ENCODE data around the gene OR56A5.
"Not testable (repeated sequence)": the region's sequence is repeated elsewhere in the genome, so short reads cannot be mapped to it uniquely, and the experiment has no call there.

OR56A5 gene

GRCh38 chr11:5967708-5968107 is 586 bp downstream of the OR56A5 start:
- in situ Hi-C loops (cut with HindIII; ENCODE audit: low pct_unique_long_range_greater_than_20kb, low sequenced_read_pairs) = no loop called here
- TF ChIP-seq JUND (IDR thresholded peaks at IDR 0.05; ENCODE audit: low read depth) = no peak
- no peak for DNase-seq (ENCODE audit: low read depth in 1 of 2, low spot score in 1 of 2)

DNA sequence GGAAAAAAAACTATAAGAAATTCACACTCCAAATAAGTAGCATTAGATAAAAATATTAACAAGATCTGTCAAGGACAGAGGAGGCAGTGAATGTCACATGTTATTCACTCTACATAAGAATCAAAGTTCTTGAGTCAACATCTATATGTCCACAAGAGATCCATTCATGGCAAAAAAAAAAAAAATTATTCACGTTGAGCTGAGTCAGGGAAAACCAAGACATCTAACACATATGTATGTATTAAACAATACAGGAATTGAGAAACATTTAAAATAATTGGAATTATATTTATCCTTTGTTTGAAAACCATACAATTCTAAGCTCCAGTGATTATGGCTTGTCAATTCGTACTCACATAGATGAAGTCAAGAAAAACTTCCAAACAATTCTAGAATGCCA is 1.3 kb downstream of the OR56A5 start:
- in situ Hi-C loops (cut with HindIII; ENCODE audit: low pct_unique_long_range_greater_than_20kb, low sequenced_read_pairs) = no loop called here
- no peak for TF ChIP-seq JUND (IDR thresholded peaks at IDR 0.05; ENCODE audit: low read depth)
- DNase-seq (ENCODE audit: low read depth in 1 of 2, low spot score in 1 of 2) = no peak

DNA sequence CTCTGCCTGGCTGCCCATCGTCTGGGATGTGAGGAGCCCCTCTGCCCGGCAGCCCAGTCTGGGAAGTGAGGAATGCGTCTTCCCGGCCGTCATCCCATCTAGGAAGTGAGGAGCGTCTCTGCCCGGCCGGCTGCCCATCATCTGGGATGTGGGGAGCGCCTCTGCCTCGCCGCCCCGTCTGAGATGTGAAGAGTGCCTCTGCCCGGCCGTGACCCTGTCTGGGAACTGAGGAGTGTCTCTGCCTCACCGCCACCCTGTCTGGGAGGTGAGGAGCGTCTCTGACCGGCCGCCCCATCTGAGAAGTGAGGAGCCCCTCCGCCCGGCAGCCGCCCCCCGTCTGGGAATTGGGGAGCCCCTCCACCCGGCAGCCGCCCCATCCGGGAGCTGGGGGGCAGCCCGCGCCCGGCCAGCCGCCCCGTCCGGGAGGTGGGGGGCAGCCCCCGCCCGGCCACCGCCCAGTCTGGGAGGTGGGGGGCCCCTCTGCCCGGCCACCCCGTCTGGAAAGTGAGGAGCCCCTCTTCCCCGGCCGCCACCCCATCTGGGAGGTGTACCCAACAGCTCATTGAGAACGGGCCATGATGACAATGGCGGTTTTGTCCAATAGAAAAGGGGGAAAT is 7.5 kb downstream of the OR56A5 start:
- in situ Hi-C loops (cut with HindIII; ENCODE audit: low pct_unique_long_range_greater_than_20kb, low sequenced_read_pairs); DNase-seq (ENCODE audit: low read depth in 1 of 2, low spot score in 1 of 2): not testable (repeated sequence)

- in situ Hi-C loops (cut with HindIII; ENCODE audit: low pct_unique_long_range_greater_than_20kb, low sequenced_read_pairs) = no loop called here
- TF ChIP-seq JUND (IDR thresholded peaks at IDR 0.05; ENCODE audit: low read depth) = no peak
- no peak for DNase-seq (ENCODE audit: low read depth in 1 of 2, low spot score in 1 of 2)
Measured at GRCh38 chr11:5955586-5955985, 12.7 kb downstream of the OR56A5 start.

DNA sequence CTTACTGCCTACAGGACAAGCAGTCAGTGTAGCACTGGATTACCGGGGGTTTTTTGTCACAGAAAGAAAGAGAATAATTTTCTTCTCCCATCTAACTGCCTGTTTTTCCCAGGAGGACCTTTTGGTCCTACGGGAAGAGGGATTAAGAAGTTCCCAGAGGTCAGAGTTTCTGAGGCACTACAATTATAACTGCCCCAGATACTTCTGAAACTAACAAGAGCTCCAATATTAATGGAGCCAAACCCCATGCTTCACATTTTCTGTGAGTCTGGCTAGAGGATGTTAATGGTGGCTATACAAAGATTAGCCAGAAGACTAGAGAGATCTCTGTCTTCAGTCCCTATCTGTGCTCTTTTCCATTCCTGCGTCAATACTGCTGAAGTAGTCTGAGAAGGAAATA is 26.3 kb downstream of the OR56A5 start, which contains the start of gene OR56A3:
TSS of gene OR56A3 (plus strand) at position 301 of the 400 bp plus-strand sequence. CDS start 5,096 bp downstream, outside the sequence.
- in situ Hi-C loops (cut with HindIII; ENCODE audit: low pct_unique_long_range_greater_than_20kb, low sequenced_read_pairs) = no loop called here
- no peak for TF ChIP-seq JUND (IDR thresholded peaks at IDR 0.05; ENCODE audit: low read depth)
- no peak for DNase-seq (ENCODE audit: low read depth in 1 of 2, low spot score in 1 of 2)

- TF ChIP-seq JUND (IDR thresholded peaks at IDR 0.05; ENCODE audit: low read depth) = no peak
- no peak for DNase-seq (ENCODE audit: low read depth in 1 of 2, low spot score in 1 of 2)
Measured at GRCh38 chr11:5940748-5941147, 27.5 kb downstream of the OR56A5 start.

GRCh38 chr11:5938603-5938965 is 29.7 kb downstream of the OR56A5 start:
- peak; percentile 78 to 89 for DNase-seq (ENCODE audit: low read depth in 1 of 2, low spot score in 1 of 2)

More at GRCh38 chr11:5940748-5941147, 27.5 kb downstream of the OR56A5 start:
- in situ Hi-C loops (cut with HindIII; ENCODE audit: low pct_unique_long_range_greater_than_20kb, low sequenced_read_pairs) = no loop called here

GRCh38 chr11:5937868-5938602 is 30.3 kb downstream of the OR56A5 start:
- no peak for TF ChIP-seq JUND (IDR thresholded peaks at IDR 0.05; ENCODE audit: low read depth)
- DNase-seq (ENCODE audit: low read depth in 1 of 2, low spot score in 1 of 2) = peak in 1 of 2 experiments; percentile 86
- in situ Hi-C loops (cut with HindIII; ENCODE audit: low pct_unique_long_range_greater_than_20kb, low sequenced_read_pairs) = no loop called here

More at GRCh38 chr11:5938603-5938965, 29.7 kb downstream of the OR56A5 start:
- in situ Hi-C loops (cut with HindIII; ENCODE audit: low pct_unique_long_range_greater_than_20kb, low sequenced_read_pairs) = no loop called here
- TF ChIP-seq JUND (IDR thresholded peaks at IDR 0.05; ENCODE audit: low read depth) = no peak

DNA sequence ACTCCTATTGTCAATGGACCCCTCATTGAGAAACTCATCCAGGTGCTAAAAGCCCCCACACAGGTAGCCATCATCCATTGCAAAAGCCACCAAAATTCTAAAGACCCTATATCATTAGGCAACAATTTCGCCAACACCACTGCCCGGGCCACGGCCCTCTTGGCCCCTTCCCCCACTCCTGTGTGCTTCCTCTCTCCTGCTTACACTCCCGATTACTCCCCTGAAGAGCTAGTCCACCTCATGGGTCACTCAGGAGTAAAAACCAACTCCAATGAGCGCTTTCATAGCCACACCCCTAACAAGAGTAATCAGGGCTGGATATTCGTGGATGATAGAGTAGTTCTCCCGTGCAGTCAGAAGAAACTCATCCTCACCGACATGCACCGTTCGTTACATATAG is 35.2 kb downstream of the OR56A5 start:
- in situ Hi-C loops (cut with HindIII; ENCODE audit: low pct_unique_long_range_greater_than_20kb, low sequenced_read_pairs) = no loop called here
- no peak for TF ChIP-seq JUND (IDR thresholded peaks at IDR 0.05; ENCODE audit: low read depth)

DNA sequence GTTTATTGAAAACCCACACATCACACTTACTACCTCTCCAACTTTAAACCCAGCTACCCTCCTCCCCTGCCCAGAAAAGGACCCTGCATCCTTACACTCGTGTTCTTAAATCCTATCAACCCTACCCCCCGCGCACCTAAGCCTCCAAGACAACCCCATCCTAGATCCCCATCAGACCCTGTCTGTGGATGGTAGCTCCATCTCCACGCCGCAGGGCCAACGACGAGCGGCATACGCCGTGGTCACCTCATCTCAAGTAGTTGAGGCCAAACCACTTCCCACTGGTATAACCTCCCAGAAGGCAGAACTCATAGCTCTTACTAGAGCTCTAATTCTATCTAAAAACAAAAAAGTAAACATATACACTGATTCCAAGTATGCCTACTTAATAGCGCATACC is 35.6 kb downstream of the OR56A5 start:
- DNase-seq (ENCODE audit: low read depth in 1 of 2, low spot score in 1 of 2) = no peak
- in situ Hi-C loops (cut with HindIII; ENCODE audit: low pct_unique_long_range_greater_than_20kb, low sequenced_read_pairs) = no loop called here
- no peak for TF ChIP-seq JUND (IDR thresholded peaks at IDR 0.05; ENCODE audit: low read depth)

More for the DNA sequence above, 35.2 kb downstream of the OR56A5 start:
- no peak for DNase-seq (ENCODE audit: low read depth in 1 of 2, low spot score in 1 of 2)

GRCh38 chr11:5931061-5931460 is 37.2 kb downstream of the OR56A5 start:
- in situ Hi-C loops (cut with HindIII; ENCODE audit: low pct_unique_long_range_greater_than_20kb, low sequenced_read_pairs) = no loop called here
- DNase-seq (ENCODE audit: low read depth in 1 of 2, low spot score in 1 of 2) = no peak
- no peak for TF ChIP-seq JUND (IDR thresholded peaks at IDR 0.05; ENCODE audit: low read depth)

DNA sequence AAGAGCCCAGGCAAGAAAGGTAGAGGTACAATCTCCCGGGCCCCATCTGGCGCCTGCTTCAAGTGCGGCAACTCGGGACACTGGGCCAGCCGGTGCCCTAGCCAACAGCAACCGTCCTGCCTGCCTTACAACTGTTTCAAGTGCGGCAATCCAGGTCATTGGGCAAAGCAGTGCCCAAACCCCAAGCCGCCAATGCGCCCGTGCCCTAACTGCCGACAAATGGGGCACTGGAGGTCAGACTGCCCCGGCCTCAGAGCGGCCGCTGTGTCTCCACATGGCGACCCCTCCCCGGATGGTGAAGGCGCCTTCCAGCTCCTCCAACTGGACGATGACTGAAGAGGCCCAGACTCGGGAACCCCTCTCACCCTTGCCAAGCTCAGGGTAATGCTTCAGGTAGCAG is 37.7 kb downstream of the OR56A5 start:
- TF ChIP-seq JUND (IDR thresholded peaks at IDR 0.05; ENCODE audit: low read depth) = no peak
- DNase-seq (ENCODE audit: low read depth in 1 of 2, low spot score in 1 of 2) = no peak
- in situ Hi-C loops (cut with HindIII; ENCODE audit: low pct_unique_long_range_greater_than_20kb, low sequenced_read_pairs) = no loop called here

GRCh38 chr11:5929571-5930368 is 38.5 kb downstream of the OR56A5 start:
- no peak for DNase-seq (ENCODE audit: low read depth in 1 of 2, low spot score in 1 of 2)
- TF ChIP-seq JUND (IDR thresholded peaks at IDR 0.05; ENCODE audit: low read depth) = no peak
- in situ Hi-C loops (cut with HindIII; ENCODE audit: low pct_unique_long_range_greater_than_20kb, low sequenced_read_pairs) = no loop called here

All from T47D (cell line).